Neural cell (in vitro differentiated cells): ENCODE data around the gene PDE1C.

ENCODE experiments used
- CTCF ChIP-seq: fragments of 450-650 bp; IDR thresholded peaks from 2 replicates; pipeline ENCODE4 v1.5.1; 2014; ENCODE audit warnings: antibody characterized with exemption, mild to moderate bottlenecking, moderate library complexity; ENCODE audit not compliant: poor library complexity, severe bottlenecking
- EP300 ChIP-seq: fragments of 450-650 bp; conservative IDR thresholded peaks from 2 replicates; pipeline ENCODE4 v1.6.1; 2014; ENCODE audit warnings: antibody characterized with exemption, mild to moderate bottlenecking, moderate library complexity; ENCODE audit not compliant: poor library complexity, severe bottlenecking
- EZH2 ChIP-seq: fragments of 200-600, 300-800 bp; shearing (Covaris generic), sonication (generic); IDR thresholded peaks from 2 replicates; pipeline ENCODE4 v1.6.1; 2014; ENCODE audit warnings: antibody characterized with exemption, low read length, borderline replicate concordance, mild to moderate bottlenecking; ENCODE audit not compliant: insufficient read depth, poor library complexity, severe bottlenecking
- MXI1 ChIP-seq: fragments of 450-650 bp; conservative IDR thresholded peaks from 2 replicates; pipeline ENCODE4 v1.6.1; 2014; ENCODE audit warnings: antibody characterized with exemption, mild to moderate bottlenecking; ENCODE audit not compliant: poor library complexity, severe bottlenecking
- SMC3 ChIP-seq: fragments of 450-650 bp; conservative IDR thresholded peaks from 2 replicates; pipeline ENCODE4 v1.6.1; 2014; ENCODE audit warnings: antibody characterized with exemption, mild to moderate bottlenecking, moderate library complexity; ENCODE audit not compliant: poor library complexity
- TF ChIP-seq, protein P1 (sequence below): IDR thresholded peaks from 2 replicates; pipeline ENCODE4 v1.6.1; 2012; ENCODE audit warnings: borderline replicate concordance

GRCh38 chr7:31788883-31789680, 281.1 kb downstream of the PDE1C start:
- TF ChIP-seq SMC3 (no peak), CTCF (no peak), EZH2 (no peak), EP300 (no peak), MXI1 (no peak)
- TF ChIP-seq, protein P1, sequence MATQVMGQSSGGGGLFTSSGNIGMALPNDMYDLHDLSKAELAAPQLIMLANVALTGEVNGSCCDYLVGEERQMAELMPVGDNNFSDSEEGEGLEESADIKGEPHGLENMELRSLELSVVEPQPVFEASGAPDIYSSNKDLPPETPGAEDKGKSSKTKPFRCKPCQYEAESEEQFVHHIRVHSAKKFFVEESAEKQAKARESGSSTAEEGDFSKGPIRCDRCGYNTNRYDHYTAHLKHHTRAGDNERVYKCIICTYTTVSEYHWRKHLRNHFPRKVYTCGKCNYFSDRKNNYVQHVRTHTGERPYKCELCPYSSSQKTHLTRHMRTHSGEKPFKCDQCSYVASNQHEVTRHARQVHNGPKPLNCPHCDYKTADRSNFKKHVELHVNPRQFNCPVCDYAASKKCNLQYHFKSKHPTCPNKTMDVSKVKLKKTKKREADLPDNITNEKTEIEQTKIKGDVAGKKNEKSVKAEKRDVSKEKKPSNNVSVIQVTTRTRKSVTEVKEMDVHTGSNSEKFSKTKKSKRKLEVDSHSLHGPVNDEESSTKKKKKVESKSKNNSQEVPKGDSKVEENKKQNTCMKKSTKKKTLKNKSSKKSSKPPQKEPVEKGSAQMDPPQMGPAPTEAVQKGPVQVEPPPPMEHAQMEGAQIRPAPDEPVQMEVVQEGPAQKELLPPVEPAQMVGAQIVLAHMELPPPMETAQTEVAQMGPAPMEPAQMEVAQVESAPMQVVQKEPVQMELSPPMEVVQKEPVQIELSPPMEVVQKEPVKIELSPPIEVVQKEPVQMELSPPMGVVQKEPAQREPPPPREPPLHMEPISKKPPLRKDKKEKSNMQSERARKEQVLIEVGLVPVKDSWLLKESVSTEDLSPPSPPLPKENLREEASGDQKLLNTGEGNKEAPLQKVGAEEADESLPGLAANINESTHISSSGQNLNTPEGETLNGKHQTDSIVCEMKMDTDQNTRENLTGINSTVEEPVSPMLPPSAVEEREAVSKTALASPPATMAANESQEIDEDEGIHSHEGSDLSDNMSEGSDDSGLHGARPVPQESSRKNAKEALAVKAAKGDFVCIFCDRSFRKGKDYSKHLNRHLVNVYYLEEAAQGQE: no peak
